Activated CD4-positive, alpha-beta T cell treated with anti-CD3 and anti-CD28 coated beads, Interleukin-10, Interleukin-2, amounts not matched to agents 100 ng/mL and 50 ng/mL, durations not matched to agents 16 hours and 8 hours (primary cell): ENCODE measurements around the gene KRT14.
"Not testable (repeated sequence)": the region's sequence is repeated elsewhere in the genome, so short reads cannot be mapped to it uniquely, and the experiment has no call there.

Experiments
- DNase-seq: peaks from one replicate; pipeline ENCODE4 v3.0.0-alpha.2; 2020

KRT14 gene

GRCh38 chr17:41586863-41587495 is at the start of gene KRT14:
TSS of gene KRT14 (minus strand) at chr17:41586895. CDS start at chr17:41586834, 61 bp downstream.
- DNase-seq, result no peak

- DNase-seq, result no peak
Measured at GRCh38 chr17:41635121-41636097, 48.7 kb upstream of the KRT14 start.

GRCh38 chr17:41634639-41635038 is 47.9 kb upstream of the KRT14 start:
- no peak for DNase-seq

- no peak for DNase-seq
Measured at GRCh38 chr17:41633556-41634199, 47.0 kb upstream of the KRT14 start.

- no peak for DNase-seq
Measured at GRCh38 chr17:41632482-41633105, 45.9 kb upstream of the KRT14 start.

- no peak for DNase-seq
Measured at GRCh38 chr17:41631898-41632285, 45.2 kb upstream of the KRT14 start.

GRCh38 chr17:41631025-41631897 is 44.6 kb upstream of the KRT14 start:
- DNase-seq, result no peak

GRCh38 chr17:41629826-41630670 is 43.4 kb upstream of the KRT14 start:
- no peak for DNase-seq

GRCh38 chr17:41629316-41629715 is 42.6 kb upstream of the KRT14 start:
- DNase-seq, result no peak

- DNase-seq, result not testable (repeated sequence)
Measured at GRCh38 chr17:41628621-41629255, 42.0 kb upstream of the KRT14 start.

GRCh38 chr17:41628073-41628370 is 41.3 kb upstream of the KRT14 start:
- DNase-seq, result not testable (repeated sequence)

- DNase-seq, result no peak
Measured at GRCh38 chr17:41627316-41628072, 40.8 kb upstream of the KRT14 start.

- DNase-seq, result not testable (repeated sequence)
Measured at GRCh38 chr17:41626914-41627295, 40.2 kb upstream of the KRT14 start.

- not testable (repeated sequence) for DNase-seq
Measured at GRCh38 chr17:41626028-41626913, 39.6 kb upstream of the KRT14 start.

- DNase-seq, result no peak
Measured at GRCh38 chr17:41625602-41626001, 38.9 kb upstream of the KRT14 start.

GRCh38 chr17:41624208-41625101 is 37.8 kb upstream of the KRT14 start, which contains the start of gene KRT17:
TSS of gene KRT17 (minus strand) at chr17:41624575. CDS start at chr17:41624509, 66 bp downstream.
- DNase-seq, result no peak

- DNase-seq, result not testable (repeated sequence)
Measured at GRCh38 chr17:41623184-41623861, 36.6 kb upstream of the KRT14 start.
